GM19025 (cell line): ENCODE results near the gene ALDH8A1.
"Not testable (repeated sequence)": the region's sequence is repeated elsewhere in the genome, so short reads cannot be mapped to it uniquely, and the experiment has no call there.

ENCODE experiments used
- ATAC-seq: cut with Tn5 transposase; IDR thresholded peaks from one replicate; pipeline ENCODE4 v1.9.1; 2021; ENCODE audit warnings: mild to moderate bottlenecking, low read depth, moderate library complexity; ENCODE audit not compliant: unreplicated experiment

Gene ALDH8A1

DNA sequence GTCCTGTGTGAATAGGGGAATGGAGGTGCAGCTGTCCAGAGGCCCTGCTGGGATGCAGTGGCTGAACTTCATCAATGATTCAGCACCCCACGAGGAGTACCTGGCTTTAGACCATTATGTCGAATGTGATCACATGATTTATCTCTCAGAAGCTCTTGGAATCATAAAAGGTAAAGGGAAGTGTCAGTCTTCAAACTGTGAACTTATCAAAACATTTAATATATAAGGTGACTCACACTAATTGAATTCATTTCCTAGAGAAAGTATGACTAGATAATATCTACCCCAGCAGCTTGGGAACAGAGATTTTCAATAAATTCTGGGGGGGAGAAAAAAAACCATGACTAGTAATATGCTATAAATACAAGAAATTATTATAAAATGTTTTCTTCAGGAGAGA, 29.5 kb downstream of the ALDH8A1 start:
- ATAC-seq: no peak

DNA sequence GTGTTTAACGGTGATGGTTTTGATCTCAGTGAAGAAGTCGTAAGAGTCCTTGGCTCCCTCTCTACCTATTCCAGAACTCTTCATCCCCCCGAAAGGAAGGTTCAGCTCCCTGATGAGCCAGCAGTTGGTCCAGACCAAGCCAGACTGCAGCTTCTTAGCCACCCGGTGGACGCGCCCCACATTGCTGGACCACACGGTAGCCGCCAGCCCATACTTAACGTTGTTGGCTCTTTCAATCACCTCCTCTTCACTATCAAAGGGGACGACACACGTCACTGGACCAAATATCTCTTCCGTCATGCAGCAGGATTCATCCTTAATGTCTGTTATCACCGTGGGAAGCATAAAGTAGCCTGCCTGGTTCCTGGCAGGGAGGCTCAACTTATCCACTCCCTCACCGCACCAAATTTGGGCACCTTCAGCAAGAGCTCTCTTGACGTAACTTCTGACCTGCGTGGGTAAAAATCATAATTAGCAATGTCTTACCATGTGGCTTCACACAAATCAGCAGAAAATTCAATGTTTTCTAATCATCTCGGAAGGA, 31.4 kb downstream of the ALDH8A1 start:
- ATAC-seq: no peak

DNA sequence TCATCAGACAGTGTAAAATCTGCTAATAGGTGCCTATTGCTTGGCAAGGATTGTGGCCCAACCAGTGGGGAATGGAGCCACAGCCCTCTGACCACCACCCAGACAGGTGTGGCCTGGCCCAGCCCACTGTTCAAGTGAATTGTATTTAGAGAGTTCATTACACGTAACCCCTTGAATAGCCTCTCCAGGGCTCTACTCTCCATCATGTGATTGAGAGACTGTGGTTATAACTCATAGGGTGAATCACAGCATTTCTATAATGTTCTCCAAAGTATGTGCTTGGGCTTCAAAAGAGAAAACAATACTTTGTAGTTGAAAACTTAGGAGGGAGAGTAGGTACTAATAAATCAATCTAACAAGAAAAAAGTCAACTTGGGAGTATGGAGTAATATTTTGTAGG, 38.4 kb downstream of the ALDH8A1 start:
- ATAC-seq: no peak

DNA sequence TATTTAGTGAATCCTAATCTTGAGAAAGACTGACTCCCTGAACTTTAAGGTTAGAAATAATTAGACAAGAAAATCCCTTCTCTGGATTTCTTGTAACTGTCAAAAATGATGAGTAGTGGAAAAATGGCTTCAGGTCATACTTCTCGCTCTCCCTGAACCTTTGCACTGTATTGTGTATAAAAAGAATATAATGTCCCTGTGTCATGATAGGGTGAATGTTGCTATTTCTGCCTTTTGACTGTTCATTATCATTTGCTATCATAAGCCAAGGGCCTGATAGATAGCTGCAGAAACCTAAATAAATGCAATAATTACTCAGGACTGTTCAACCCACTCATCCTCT, 39.3 kb downstream of the ALDH8A1 start:
- ATAC-seq: no peak

DNA sequence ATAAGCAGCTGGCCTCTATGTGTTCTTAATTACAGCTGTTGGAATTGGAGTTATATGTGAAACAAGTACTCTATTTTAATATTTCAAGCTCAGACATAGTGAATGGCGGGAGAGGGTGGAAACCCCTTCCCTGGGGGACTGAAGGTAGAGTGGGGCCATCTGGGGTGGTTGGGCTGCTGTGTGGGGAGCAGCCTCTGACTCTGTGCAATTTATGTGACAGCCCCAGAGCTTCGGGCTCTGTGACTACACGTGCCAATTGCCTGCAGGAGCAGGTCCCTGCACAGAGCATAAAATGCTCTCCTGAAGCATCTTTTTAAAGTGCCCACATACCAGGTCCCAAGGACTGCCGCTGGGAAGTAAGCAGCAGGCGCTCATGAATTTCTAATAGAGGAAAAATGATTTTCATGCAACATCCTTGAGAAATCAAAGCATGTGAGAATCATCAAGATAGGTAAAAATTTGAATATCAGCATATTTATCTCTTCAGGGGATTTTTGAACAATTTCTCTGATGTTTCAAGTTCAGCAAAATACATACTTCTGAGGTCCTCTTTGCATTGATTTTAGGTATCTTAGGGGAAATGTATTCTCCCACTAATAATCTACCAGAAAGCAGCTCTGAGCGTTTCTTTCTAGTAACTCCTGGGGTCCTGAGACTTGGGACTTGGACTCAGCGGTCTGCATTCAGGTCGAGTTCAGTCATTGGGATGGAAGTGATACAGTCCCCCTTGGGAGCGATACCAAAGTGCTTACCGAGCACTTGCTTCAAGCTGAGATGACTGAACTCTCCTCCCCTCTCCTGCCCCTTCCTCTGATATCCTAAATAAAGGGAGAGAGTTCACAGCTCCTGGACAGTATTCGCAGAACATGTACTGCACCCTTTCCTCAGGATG, 40.0 kb downstream of the ALDH8A1 start:
- no peak for ATAC-seq

DNA sequence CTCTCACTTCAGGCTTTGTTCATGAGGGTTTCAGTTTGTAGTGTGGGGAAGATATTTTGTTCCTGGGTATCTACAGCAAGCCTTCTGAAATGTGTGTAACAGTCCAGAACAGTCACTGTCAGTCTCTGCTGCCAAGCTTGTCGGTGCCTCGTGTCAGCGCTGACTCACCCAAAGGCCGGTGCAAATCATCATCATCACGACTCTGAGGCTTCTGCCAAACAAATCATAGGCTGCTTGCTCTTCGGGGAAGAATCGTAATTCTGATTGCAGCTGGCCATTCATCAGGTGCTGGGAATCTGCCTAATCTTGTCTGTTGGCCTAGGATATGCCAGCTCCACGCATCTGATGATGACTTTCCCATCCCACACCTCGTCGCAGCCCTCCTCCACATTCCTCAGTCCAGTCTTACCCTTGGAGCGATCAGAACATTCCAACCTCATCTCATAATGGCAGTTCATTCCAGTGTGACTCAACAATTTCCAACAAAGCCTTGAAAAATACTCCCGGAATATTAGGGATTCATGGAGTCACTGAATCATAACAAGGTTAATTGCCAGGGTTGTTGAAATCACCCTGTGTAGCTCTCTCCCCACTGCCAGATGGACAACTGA, 40.9 kb downstream of the ALDH8A1 start:
- ATAC-seq: no peak

DNA sequence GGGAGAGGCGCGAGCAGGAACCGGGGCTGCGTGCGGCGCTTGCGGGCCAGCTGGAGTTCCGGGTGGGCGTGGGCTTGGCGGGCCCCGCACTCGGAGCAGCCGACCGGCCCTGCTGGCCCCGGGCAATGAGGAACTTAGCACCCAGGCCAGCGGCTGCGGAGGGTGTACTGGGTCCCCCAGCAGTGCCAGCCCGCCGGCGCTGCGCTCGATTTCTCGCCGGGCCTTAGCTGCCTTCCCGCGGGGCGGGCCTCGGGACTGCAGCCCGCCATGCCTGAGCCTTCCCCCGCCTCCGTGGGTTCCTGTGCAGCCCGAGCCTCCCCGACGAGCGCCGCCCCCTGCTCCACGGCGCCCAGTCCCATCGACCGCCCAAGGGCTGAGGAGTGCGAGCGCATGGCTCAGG, 45.2 kb downstream of the ALDH8A1 start:
- ATAC-seq: not testable (repeated sequence)

DNA sequence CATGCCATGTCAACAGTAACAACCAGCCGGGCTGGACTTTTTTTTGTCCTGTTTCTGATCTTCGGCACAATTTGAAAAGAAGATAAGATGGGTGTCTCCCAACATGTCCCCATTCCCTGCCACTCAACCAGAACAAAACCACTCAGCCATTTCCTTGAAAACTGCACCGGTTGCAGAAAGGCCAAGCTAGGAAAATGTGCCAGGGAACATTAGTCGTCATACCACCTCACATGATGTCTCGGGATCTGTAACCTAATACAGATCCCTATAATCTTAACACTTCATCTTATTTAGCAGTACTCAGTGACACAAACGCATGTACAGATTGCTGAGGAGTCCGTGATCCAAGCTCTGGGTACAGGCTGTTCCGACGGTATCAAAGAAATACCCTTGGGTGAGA, 46.5 kb downstream of the ALDH8A1 start:
- no peak for ATAC-seq

DNA sequence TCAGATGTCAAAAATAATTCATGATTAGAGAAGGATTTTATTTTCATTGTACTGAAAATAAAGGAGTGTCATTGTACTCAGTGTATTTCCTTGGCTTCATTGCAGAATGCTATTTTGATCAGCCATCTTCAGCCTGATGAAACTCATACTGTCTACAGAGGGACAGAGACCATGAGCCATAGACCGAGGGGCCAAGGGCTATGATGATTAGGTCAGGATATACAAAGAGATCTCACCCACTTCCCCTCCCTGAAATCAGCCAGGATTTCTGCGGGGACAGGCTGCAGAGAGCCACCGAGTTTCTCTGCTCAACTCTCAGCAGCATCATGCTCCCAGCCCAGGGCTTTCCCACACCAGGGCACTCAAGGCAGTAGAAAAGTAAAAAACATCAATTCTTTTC, 47.0 kb downstream of the ALDH8A1 start:
- no peak for ATAC-seq

DNA sequence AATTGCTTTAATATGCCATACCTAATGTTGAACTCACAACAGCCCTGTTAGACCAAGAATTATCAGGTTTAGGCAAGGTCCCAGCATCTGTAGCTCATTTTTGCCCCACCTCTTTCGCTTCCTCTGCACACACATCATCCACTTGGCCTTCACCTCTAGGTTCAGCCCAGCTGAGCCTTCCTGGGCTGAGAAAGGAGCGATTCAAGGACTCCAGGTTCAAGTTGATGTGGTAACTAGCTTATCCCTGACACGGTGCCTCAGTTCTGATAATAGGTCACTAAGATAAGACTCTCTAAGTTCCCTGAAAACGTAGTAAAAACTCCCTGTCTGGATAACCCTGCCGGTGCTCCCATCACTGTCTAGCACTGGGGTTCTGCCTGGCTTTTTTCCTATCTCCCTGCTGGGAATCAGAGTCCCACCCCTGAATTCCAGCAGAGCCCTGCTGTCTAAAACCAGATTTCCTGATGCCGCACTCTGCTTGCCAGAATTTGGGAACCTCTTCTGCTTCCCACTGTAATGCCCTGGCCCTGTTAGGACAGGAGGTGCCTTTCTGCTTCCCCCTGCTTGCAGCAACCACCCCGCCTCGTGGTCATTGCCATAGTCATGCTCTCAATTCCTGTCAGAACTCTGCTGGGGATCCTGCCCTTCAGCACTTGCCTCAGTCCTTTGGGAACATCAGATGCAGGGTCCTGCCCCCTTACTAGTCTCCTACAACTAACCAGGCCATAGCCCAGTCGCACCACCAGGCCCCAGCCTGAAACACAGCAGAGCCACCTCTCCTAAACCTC, 47.6 kb downstream of the ALDH8A1 start:
- no peak for ATAC-seq

DNA sequence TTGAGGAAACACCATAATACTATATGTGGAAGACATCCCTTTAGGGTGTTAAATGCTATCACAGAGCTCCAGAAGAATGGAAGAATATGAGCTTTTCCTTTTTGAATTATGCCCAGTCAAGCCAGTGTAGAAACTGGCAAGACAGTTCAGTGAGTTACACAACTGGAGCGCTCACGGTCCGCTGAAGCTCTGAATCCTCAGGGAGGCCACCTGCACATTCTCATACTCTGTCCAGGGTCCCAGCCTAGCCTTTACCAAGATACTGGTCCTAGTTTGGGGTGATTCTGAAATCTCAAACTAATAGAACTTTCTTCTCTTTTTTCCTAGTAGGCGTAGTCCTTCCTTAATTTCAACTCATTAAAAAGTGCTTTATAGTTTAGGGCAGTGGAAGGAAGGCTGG, 51.3 kb downstream of the ALDH8A1 start:
- ATAC-seq: no peak

DNA sequence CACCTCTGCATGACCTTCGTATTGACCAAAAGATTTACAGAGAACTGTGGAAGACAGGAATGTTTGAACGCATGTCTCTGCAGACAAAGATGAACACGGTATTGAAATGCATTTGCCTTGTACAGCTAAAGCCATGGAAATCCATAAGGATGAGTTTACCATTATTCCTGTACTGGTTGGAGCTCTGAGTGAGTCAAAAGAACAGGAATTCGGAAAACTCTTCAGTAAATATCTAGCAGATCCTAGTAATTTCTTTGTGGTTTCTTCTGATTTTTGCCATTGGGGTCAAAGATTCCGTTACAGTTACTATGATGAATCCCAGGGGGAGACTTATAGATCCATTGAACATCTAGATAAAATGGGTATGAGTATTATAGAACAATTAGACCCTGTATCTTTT, 51.7 kb downstream of the ALDH8A1 start:
- not testable (repeated sequence) for ATAC-seq

DNA sequence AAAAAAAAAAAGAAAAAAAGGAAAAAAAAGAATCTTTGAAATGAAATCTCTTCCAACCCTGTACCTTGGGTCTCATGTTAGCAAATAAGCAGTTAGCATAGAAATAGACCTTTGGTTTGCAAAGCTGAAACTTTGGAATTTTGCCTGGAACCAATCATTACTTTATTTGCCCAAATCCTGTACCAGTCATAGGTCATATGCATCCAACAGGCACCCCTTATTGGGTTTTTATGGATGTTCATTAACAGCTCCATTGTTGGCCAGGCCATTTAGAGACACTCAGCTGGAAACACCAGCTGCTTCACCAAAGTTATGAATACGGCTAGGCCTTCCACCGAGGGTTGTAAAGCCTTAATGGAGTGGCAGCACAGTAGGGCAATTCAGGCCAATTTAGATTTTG, 53.0 kb downstream of the ALDH8A1 start:
- no peak for ATAC-seq

DNA sequence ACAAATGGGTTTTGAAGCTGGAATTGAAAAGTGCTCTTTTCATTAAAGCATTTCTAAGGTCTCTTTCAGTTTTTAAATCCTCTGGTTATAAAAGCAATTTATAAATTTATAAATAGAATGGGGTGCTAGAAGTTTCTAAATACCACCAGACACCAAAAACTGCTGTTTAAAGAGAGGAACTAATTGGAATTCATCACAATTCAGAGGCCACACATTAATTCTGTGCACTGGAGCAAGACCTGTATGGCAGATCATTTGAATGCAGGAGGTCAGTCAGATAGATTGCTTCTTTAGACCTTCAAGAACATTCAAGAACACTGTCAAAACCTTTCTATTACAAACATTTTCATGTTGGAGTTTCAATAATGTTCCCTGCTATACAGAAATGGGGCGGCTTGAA, 55.1 kb downstream of the ALDH8A1 start:
- no peak for ATAC-seq

DNA sequence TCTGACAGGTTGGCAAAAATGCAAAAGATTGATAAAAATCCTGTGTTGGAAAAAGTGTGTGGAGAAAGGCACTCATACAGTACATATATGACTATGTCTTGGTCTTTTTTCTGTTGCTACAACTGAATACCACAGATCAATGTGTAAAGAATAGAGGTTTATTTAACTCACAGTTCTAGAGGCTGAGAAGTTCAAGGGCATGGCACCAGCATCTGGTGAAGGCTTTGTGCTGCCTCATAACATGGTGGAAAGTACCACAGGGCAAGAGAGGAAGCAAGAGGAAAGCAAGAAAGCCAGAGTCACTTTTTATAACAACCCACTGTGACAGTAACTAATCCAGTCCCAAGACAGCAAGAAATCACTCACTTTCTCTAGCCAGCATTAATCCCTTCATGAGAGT, 57.5 kb downstream of the ALDH8A1 start:
- ATAC-seq: no peak

DNA sequence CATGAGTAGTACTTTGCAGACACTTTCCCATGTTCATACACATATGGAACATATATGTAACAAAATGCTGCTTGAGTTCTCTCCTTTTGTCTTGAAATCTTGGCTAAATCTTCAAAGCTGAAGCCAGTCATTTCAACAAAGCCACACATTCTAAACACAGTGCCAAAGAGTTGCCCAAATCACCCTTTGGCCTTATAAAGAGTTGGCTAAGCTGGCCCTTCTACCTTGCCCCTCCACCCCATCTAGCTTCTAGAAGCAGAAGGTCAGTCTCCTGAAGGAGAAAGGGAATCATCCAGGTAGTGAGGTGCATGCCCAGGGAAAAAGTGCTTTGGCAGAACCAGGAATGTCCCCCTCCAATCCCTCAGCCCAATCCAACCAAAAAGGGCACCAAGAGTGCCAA, 58.3 kb downstream of the ALDH8A1 start:
- no peak for ATAC-seq

DNA sequence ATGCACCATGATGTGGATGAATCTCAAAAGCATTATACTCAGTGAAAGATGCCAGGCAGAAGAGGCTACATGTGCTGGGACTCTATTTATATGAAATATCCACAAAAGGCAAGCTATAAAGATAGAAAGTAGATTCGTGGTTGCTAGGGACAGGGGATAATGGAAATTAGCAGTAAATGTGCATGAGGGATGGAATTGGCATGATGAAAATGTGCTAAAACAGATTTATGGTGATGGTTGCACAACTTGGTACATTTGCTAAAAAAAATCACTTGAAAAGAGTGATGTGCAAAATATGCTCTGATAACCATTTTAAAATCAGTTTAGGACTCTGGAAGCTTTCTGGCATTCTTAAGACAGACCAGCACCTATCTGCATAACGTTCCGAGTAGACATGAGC, 61.6 kb downstream of the ALDH8A1 start:
- ATAC-seq: no peak

DNA sequence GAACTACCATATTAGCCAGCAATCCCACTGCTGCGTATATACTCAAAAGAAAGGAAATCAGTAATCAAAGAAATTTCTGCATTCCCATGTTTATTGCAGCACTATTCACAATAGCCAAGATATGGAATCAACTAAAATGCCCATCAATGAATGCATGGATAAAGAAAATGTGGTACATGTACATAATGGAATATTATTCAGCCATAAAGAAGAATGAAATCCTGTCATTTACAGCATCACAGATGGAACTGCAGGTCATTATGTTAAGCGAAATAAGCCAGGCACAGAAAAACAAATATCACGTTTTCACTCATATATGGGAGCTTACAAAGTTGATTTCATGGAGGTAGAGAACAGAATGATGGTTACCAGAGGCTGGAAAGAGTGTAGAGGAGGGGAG, 65.1 kb downstream of the ALDH8A1 start:
- no peak for ATAC-seq

DNA sequence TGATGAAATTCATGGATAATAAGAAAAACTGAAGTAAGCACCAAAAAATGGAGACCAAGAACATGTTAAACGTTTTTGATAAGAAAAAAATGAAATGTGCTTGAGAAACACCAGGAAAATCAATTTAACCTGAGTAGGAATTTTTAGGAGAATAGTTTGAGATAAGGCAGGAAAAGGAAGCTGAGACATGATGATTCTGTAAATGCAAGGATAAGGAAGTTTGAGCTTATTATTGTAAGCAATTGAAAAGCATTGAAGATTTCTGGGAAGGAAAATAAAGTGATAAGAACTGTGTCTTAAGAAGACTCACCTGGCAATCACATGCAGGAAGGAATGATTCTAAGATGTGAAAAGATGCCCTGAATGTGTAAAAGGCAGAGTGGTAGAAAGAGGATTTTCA, 66.6 kb downstream of the ALDH8A1 start:
- no peak for ATAC-seq

DNA sequence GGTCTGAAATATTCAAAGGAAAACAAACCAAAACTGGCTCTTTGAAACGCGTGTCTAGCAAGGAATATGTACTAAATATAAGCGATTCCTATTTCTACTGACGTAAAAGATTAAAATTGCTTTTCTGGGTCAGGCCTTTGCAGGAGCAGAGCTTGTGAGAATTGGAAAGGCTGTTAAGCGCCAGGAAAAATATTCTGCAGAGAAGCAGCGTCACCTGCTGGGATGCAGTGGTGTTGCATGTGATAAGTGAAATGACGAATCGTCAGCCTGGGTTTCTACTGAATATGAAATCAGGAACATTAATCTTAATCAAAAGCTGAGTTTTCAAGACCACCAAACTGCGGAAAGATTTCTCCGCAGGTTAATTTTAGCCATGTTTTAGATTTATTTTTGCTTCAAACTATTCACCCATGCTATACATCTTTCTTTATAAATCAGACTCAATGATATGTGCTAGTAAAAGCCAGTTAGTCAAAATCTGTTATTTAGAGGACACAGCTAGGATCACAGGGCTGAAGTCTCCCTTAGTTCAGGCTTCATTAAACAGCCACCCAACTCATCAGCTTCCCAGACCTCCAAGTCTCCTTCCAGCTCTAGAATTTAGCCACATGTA, 67.4 kb downstream of the ALDH8A1 start:
- peak; percentile 70 for ATAC-seq
